Measurements from ENCODE around the gene LPCAT3.

Gene LPCAT3

GRCh38 chr12:6952863-6953441 is 65.3 kb downstream of the LPCAT3 start:
- no peak for DNase-seq (ENCODE audit: low spot score)

- DNase-seq (ENCODE audit: low spot score), result no peak
Observed at GRCh38 chr12:6952121-6952862, 66.0 kb downstream of the LPCAT3 start.

- DNase-seq (ENCODE audit: low spot score), result no peak
Observed at GRCh38 chr12:6951551-6952120, 66.6 kb downstream of the LPCAT3 start.

GRCh38 chr12:6950811-6951540 is 67.3 kb downstream of the LPCAT3 start, which contains the start of gene PTPN6:
PTPN6 (plus strand) TSS chr12:6951356; CDS start chr12:6951513, 157 bp downstream.
- no peak for DNase-seq (ENCODE audit: low spot score)

- DNase-seq (ENCODE audit: low spot score), result no peak
Observed at GRCh38 chr12:6950401-6950801, 67.9 kb downstream of the LPCAT3 start.

- no peak for DNase-seq (ENCODE audit: low spot score)
Observed at GRCh38 chr12:6948873-6949594, 69.2 kb downstream of the LPCAT3 start.

- no peak for DNase-seq (ENCODE audit: low spot score)
Observed at GRCh38 chr12:6947615-6948014, 70.7 kb downstream of the LPCAT3 start.

GRCh38 chr12:6946920-6947374 is 71.3 kb downstream of the LPCAT3 start:
- no peak for DNase-seq (ENCODE audit: low spot score)

- no peak for DNase-seq (ENCODE audit: low spot score)
Observed at GRCh38 chr12:6946033-6946919, 72.0 kb downstream of the LPCAT3 start.

- DNase-seq (ENCODE audit: low spot score), result no peak
Observed at GRCh38 chr12:6945613-6946012, 72.7 kb downstream of the LPCAT3 start.

- peak; percentile 91 for DNase-seq (ENCODE audit: low spot score)
Observed at GRCh38 chr12:6944381-6945186, 73.7 kb downstream of the LPCAT3 start.

- peak; percentile 90 for DNase-seq (ENCODE audit: low spot score)
Observed at GRCh38 chr12:6943722-6944380, 74.4 kb downstream of the LPCAT3 start, which contains the start of the genes C12orf57 and RNU7-1. C12orf57 (plus strand) TSS chr12:6944022; CDS start chr12:6944122, 100 bp downstream. RNU7-1 (plus strand) TSS chr12:6943816.

GRCh38 chr12:6943389-6943721 is 74.9 kb downstream of the LPCAT3 start:
- DNase-seq (ENCODE audit: low spot score), result peak; percentile 96

GRCh38 chr12:6942331-6942665 is 76.0 kb downstream of the LPCAT3 start:
- no peak for DNase-seq (ENCODE audit: low spot score)

- no peak for DNase-seq (ENCODE audit: low spot score)
Observed at GRCh38 chr12:6941782-6942181, 76.5 kb downstream of the LPCAT3 start.

- no peak for DNase-seq (ENCODE audit: low spot score)
Observed at GRCh38 chr12:6941267-6941666, 77.0 kb downstream of the LPCAT3 start.

GRCh38 chr12:6939191-6939540 is 79.1 kb downstream of the LPCAT3 start:
- no peak for DNase-seq (ENCODE audit: low spot score)

GRCh38 chr12:6938353-6939190 is 79.7 kb downstream of the LPCAT3 start:
- DNase-seq (ENCODE audit: low spot score), result no peak
